ENCODE measurements around the gene UCP2. TPM values are rescaled to one million over a fixed set of nuclear protein-coding genes. Genes with fewer than 3 reads are reported as not detected.

Gene UCP2, protein sequence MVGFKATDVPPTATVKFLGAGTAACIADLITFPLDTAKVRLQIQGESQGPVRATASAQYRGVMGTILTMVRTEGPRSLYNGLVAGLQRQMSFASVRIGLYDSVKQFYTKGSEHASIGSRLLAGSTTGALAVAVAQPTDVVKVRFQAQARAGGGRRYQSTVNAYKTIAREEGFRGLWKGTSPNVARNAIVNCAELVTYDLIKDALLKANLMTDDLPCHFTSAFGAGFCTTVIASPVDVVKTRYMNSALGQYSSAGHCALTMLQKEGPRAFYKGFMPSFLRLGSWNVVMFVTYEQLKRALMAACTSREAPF
- total RNA-seq, result 28.6 TPM
- long read RNA-seq, transcript UCP2-201 (8 exons, 2,113 nt), result major isoform, 11 of 14 reads
- long read RNA-seq, partial matches to known transcripts, result 2 of 14 reads
- long read RNA-seq, other reads (novel, unspliced or antisense), result 1 of 14 reads

DNA sequence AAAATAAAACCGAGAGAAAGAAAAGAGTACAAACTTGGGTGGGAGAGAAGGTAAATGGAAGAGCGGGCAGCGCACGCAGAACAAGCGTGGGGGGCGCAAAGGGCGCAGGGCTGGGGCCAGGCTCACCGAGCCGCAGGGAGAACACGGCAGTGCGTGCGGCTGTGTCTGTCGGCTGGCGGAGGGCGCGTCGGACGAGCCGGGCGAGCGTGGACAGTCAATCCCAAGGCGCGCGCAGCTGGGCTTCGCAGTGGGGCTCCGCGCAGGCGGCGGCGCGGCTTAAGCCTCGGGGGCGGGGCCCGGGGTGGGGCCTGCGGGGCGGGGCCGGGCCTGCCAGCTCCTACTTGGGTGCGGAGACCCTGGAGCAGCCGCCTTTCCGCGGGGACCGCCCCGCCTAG, at the start of gene UCP2:
Gene UCP2 (minus strand): TSS at position 249 of the 395 bp plus-strand sequence. CDS start 4,465 bp downstream, outside the sequence.
- intact Hi-C loops (cut with micrococcal nuclease), result no loop called here
- DNase-seq (peak; percentile 94), ATAC-seq (peak; percentile 93)

DNA sequence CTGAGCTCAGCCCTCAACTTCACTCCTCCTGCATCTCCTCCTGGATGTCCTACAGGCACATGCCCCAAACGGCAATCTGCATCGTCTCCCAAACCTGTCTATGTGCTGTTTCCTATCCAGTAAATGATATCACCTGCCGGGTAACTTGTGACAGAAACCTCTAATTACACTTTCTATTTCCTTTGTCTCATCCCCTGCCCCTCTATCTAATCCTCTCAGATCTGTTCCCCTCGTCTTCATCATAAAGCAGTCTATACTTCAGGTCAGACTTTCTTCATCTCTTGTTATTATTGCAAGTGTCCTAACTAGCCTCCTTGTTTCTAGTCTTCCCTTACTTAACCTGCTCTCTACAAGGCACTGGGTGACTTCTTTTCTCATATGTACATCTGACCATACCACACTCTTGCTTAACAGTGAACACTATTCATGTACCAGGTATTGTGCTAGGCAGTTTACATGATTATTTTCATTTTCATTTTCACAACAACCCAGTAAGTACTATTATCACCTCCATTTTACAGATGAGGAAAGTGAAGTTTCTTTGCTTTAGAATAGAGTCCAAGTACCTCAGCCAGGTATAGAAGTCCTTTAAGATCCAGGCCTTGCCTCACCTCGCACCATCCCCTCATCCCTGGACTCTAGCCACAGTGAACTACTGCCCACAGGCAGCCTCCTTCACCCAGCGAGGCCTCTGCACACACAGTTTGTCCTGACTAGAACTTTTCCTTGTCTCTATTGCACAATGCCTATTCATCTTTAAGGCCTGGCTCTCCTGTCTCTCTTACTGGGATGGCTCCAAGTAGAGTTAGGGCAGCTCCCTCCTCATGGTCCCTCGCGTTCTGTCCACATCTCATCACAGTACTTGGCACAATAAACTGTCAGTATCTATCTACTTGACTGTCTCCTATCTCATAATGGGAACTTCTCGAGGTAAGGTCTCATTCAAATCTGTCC, 48.4 kb upstream of the UCP2 start:
- no peak for DNase-seq
- intact Hi-C loops (cut with micrococcal nuclease), result no loop called here
- ATAC-seq, result peak; percentile 31

DNA sequence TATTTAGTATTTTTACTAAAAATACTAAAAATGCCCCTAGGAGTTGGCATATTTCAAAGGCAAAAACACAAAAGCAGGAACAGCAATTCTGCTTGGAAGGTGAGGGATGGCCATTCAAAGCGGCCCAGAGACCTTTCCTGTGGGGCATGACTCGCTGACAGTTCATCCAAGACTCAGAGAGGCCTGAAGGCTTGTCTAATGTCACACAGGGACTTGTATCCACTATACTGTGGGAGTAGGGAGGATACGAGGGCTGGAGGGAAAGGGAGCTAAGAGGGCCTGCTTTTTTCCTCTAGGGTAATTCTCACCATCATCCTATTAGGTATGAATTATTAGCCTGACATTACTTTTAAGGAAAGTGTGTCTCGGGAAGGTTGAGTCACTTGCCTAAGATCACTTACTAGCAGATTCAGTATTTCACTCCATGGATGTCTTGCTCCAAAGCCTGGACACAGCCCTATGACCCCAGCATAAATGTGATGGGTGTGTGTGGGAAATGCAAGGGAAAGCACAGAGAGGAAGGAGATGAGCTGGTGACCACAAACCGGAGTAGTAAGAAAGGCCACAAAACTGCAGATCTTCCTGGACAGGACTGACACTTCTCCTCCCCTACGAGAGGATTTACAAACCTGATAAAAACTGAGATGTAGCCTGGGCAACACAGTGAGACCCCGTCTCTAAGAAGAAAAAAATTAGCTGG, 43.0 kb upstream of the UCP2 start:
- no peak for DNase-seq
- ATAC-seq, result no peak
- intact Hi-C loops (cut with micrococcal nuclease), result no loop called here

DNA sequence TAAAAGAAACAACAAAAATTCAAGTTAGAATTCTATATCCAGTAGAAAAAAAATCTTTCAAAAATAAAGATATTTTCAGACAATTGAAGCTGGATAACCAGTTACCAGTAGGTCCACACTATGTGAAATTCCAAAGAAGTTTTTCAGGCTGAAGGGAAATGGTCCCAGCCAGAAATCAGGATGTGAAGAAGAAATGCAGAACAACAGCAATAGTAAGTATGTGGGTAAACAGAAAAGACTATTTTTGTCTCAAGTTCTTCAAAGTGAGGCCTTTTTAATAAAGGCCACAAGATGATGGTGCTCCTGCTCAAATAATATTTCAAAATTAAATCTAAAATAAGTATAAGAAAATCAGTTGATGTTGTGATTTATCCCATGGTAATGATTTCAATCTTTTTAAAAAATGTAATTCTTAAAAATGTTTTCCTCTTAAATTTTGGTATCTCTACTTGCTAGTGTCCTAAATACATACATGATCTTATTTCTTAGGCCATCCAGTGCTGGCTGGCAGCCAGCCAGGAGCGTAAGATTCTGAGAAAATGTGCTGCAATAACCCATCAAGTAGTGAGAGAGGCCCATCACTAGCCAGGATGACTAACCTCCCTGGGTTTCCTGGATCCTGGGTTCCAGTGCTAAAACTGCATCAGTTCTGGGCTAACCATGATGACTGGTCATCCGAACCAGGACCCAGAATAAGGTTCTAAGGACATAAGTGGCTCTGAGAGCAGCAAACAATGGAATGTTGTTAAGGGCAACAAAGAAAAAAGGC, 41.8 kb upstream of the UCP2 start:
- peak; percentile 25 for ATAC-seq
- peak; percentile 79 for DNase-seq
- intact Hi-C loops (cut with micrococcal nuclease), result no loop called here

DNA sequence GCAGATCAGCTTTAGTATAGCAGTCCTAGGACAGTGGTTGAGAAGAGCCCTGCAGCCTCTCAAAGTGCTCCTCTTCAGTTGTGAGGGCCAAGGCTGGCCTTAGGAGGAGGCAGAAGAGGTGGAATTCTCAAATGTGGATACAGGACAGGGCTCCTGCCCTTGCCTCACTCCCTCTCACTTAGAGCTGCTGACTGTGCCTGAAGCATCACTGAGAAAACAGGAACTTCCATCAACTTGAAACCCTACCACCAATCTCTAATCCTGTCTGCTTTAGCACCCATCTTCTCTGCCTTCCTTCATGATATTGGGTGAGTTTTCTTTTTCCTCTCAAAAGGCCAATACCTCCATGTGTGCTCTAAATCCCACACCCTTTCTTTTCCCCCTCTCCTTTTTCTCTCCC, 40.6 kb upstream of the UCP2 start:
- intact Hi-C loops (cut with micrococcal nuclease), result no loop called here
- DNase-seq, result no peak
- ATAC-seq, result no peak

DNA sequence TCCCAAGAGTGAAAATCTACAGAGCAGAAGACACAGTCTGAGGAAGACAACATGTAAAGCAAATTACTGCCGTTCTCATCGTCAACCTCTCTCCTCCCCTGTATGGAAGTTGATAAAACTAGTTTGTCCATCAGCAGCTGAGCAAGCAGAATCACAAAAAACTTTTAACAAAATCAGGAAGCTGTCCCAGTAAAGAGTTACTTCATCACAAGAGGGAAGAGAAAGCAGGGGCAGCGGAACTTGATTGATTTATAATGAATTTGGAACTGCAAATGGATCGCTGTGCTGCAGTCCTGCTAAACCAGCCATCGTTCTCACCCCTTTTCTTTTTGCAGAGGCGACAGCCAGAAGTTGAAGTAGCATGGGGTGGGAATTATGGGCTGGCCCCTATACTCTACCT, 39.9 kb upstream of the UCP2 start:
- DNase-seq (no peak), ATAC-seq (no peak)
- intact Hi-C loops (cut with micrococcal nuclease), result no loop called here

DNA sequence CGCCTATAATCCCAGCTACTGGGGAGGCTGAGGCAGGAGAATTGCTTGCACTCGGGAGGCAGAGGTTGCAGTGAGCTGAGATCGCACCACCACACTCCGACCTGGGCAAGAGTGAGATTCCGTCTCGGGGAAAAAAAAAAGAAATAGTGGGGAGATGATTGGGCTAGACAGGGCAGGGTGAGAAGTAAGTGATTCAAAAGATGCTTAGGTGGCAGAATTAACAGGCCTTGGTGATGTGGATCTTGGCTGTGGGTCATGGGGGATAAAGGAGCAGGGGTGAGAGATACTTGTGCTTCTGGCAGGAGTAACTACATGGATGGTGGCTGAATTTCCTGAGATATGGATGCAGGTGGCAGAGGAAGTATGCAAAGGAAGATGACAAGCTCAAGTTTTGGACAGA, 39.4 kb upstream of the UCP2 start:
- ATAC-seq, result no peak
- no peak for DNase-seq

DNA sequence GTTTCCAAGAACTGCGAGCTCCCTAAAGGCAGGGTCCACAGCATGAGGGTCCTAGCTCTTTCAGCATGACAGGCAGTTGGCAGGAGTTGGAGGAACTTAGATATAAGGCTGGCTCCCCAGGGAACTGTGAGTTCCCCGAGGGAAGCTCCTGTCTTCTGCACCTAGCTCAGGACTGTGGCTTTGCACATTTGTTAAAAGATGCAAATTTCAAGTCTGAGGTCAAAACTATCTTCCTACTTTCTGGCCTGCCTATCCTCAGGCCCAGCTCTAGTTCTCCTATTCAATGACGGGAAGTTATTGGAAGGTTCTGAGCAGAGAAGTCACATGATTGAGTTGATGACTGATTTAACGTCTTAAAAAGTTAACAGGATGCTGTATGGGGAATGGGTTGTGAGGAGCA, 37.9 kb upstream of the UCP2 start:
- intact Hi-C loops (cut with micrococcal nuclease), result no loop called here
- ATAC-seq (no peak), DNase-seq (no peak)

More for the DNA sequence above, 39.4 kb upstream of the UCP2 start:
- intact Hi-C loops (cut with micrococcal nuclease), result no loop called here

DNA sequence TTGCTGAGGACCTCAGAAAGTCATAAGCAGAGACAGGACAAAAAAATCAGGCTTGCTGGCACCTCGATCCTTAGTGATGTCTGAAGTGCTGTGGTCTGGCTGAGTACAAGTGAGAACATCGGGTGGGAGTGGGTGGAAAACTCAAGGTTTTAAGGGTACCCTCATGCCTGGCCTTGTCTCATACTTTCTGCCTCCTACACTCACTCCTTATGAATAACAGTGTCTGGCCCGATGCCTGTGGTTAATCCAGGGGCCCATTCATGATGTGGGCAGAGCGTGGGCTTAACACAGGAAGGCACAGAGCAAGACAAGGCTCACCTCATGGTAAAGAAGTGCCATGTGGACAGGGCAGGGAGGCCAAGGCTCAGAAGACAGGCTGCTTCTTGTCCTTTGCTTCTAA, 37.2 kb upstream of the UCP2 start:
- no peak for ATAC-seq
- intact Hi-C loops (cut with micrococcal nuclease), result no loop called here
- no peak for DNase-seq

DNA sequence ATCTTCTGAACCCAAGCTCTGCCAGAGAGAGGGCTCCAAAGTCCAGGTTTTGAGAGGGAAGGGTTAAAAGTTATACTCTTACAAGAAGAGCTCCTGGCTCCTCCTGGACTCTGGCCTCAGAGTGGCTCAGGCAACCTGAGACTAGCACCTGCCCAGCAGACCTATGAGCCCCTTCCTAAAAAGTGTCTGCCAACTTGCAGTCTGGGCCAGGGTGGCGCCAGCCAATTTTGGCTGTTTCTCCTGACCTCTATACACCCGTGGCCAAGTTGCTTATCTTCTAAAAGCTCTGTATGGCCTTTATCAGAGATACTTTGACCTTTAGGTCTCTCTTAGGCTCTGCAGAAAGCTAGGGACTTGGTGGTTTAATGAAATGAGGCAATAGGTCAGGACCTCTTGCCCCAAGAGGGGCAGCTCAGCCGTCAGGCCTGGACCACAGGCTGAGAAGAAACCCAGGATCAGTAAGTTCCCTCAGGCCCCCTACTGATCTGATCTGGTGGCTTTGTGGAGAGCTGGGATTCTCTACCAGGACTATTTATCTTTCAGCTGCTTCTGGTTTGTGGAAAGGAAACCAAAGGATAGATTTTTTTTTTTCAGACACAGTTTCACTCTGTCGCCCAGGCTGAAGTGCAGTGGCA, 36.6 kb upstream of the UCP2 start:
- ATAC-seq (peak; percentile 39), DNase-seq (peak; percentile 52)
- intact Hi-C loops (cut with micrococcal nuclease), result no loop called here

DNA sequence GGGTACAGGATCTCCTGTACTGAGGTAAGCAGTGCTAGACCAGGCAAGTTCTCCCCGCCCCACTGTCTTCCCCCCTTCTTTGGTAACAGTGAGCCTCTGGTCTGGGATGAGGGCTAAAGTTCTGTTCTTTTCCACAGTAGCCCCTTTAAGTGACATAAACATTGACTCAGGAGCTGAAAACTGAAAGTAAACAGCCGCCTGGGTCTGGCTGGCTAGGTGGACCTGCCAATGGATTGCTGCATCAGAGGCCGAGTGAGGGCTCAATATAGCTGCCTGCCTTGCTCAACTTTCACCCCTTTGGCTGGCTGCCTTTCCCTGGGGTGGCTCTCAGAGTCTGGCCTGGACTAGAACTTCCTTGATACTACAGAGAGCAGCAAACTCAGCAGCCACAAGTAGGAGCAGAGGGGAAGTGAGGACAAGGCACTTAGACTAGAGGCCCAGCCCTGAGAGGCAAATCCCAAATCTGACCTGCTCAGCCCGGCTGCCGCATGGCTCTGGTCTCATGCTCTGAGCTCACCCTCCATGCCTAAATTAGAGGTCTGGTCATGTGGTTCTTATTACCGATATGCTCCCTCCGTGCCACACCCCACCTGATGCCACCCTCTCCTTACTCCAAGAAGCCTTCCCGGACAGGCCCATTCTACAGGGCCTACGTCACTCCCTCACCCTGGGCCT, 35.8 kb upstream of the UCP2 start:
- intact Hi-C loops (cut with micrococcal nuclease), result no loop called here
- peak; percentile 94 for ATAC-seq
- peak; percentile 93 for DNase-seq

DNA sequence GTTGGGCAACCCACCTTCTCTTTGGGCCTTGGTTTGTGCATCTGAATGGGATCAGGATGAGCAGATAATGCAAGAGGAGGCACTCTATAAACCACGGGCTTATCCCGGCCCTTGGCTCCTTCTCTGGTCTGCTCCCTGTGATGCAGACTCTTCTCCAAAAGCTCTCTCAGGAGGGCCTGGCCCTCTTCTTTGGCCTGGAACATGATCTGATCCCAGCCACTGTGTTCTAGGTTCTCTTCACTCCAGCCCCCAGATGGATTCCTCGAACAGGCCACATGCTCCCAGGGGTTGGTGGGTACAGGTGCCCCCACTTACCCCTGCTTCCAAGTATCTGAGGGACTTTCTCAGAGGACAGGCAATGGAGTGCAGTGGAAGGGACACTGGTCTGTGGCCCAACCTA, 35.0 kb upstream of the UCP2 start:
- intact Hi-C loops (cut with micrococcal nuclease), result no loop called here
- ATAC-seq (no peak), DNase-seq (no peak)

DNA sequence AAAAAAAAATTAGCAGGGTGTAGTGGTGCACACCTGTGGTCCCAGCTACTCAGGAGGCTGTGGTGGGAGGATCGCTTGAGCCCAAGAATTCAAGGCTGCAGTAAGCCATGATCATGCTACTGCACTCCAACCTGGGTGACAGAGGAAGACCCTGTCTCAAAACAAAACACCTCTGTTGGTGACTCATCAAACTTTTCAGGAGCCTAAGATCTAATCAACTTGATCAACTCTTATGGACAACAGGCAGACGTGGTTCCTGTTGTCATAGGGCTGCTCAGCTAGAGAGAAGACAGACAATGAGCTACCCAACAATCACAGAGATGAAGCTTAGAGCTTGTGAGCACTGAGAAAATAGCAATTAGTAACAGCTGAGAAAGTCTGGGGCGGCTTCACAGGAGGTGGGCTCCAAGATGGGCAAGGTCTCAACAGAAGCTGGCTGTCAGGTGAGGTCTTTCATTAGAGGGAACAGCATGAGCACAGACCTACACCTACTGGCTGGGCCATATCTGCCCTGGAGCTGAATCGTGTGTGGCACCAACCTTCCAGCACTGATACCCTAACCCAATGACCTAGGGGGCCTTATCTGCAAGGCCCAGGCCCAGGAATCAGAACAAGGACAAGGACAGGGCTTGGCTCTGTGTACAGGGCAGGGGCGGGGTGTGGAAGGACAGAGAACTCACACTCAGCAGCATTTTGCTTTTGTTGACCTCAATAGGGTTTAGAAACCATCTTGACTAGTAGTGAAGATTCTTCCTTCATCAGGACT, 33.5 kb upstream of the UCP2 start:
- DNase-seq, result no peak
- ATAC-seq, result no peak
- intact Hi-C loops (cut with micrococcal nuclease), result no loop called here

DNA sequence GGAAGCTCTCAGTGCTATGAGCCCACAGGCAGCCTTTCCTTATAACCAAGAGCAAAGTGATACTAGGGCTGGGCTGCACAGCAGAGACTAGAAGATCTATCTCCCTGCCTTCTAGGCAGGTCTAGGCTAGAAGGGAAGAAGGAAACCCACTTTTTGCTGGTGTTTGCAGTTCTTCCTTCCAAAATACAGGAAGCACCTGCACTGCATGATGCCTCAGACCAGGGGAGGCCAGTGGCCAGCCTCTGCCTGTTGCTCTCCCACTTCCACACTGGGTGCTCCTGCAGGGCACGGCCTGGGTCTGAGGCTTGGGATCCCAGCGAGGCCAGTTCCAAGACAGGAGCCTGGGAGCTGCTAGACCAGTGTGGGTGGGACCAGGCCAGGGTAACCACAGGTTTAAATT, 32.2 kb upstream of the UCP2 start:
- intact Hi-C loops (cut with micrococcal nuclease), result no loop called here
- ATAC-seq, result no peak
- peak; percentile 40 for DNase-seq

DNA sequence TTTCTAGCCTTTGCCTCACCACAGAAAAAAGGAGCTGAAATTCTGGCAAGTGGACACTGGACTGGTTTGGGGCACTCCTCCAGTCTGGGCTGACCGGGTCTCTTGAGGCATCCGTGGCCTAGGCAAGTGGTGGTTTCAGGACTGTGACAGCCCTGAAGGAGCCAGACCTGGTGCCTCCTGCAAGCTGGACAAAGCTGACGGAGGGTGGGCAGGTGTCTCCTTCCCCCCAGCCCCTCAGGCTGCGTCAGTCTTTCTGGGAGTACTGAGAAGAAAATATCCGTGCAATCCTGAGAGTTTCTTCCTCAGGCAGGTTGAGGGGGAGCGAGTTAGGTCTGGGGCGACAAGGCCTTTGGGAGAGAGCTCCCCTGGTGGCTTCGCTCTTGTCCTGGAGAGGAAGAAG, 30.5 kb upstream of the UCP2 start:
- intact Hi-C loops (cut with micrococcal nuclease), result no loop called here
- ATAC-seq (no peak), DNase-seq (no peak)

DNA sequence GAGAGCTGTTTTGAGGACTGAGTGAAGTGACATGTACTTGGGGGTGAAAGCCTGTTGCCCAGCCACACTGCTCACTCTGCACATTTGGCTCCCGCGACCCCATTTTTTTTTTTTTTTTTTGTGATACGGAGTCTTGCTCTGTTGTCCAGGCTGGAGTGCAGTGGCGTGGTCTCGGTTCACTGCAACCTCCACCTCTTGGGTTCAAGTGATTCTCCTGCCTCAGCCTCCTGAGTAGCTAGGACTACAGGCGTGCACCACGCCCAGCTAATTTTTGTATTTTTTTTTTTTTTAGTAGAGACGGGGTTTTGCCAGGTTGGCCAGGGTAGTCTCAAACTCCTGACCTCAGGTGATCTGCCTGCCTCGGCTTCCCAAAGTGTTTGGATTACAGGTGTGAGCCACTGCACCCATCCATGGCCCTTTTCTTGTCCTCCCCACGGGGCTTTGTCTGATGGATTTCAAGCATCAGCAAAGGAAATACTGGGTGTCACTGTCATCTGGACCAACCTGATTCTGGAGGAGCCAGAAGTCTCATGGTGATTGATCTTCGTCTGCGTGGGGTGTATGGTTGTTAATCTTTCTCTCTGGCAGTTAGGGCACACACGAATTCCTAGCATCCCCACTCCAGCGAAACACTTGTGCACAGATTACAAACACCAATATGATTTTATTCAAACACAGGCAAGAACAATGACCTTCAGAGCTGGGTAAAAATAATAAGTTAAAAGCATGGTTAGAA, 29.6 kb upstream of the UCP2 start:
- no peak for ATAC-seq
- intact Hi-C loops (cut with micrococcal nuclease), result no loop called here

More for the DNA sequence above, 29.6 kb upstream of the UCP2 start:
- no peak for DNase-seq
